Hepatocyte (in vitro differentiated cells): ENCODE data around the gene PRDM7.

Source experiments
- EZH2 ChIP-seq: fragments of 200-600 bp; sonication (generic); IDR thresholded peaks from 2 replicates; pipeline ENCODE4 v1.6.1; 2016; ENCODE audit warnings: antibody characterized with exemption, mild to moderate bottlenecking, borderline replicate concordance
- TF ChIP-seq, protein P1 (sequence below): fragments of 200-600 bp; sonication (generic); IDR thresholded peaks from 2 replicates; pipeline ENCODE4 v1.5.1; 2016; ENCODE audit warnings: antibody characterized with exemption, mild to moderate bottlenecking; ENCODE audit not compliant: poor library complexity

DNA sequence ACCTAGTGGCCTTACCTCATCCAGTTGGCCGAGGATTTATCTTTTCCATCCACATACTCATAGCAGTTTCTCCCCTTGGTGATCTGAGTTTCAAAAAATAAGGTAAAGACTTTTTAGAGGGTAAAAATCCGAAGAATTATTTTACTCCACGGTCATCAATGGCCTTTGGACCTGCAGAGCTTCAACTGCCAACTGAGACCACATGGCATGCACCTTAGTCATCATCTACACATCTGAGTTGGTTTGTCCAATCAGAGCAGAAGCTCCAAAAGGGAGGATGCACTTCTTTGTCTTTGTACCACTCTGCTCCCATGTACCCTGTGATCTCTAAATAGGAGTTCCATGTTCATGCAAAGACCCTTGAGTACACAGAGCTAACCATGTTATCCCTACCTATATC, 15.7 kb downstream of the PRDM7 start:
- no peak for TF ChIP-seq EZH2
- TF ChIP-seq, protein P1, sequence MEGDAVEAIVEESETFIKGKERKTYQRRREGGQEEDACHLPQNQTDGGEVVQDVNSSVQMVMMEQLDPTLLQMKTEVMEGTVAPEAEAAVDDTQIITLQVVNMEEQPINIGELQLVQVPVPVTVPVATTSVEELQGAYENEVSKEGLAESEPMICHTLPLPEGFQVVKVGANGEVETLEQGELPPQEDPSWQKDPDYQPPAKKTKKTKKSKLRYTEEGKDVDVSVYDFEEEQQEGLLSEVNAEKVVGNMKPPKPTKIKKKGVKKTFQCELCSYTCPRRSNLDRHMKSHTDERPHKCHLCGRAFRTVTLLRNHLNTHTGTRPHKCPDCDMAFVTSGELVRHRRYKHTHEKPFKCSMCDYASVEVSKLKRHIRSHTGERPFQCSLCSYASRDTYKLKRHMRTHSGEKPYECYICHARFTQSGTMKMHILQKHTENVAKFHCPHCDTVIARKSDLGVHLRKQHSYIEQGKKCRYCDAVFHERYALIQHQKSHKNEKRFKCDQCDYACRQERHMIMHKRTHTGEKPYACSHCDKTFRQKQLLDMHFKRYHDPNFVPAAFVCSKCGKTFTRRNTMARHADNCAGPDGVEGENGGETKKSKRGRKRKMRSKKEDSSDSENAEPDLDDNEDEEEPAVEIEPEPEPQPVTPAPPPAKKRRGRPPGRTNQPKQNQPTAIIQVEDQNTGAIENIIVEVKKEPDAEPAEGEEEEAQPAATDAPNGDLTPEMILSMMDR: no peak
